HepG2 (cell line): ENCODE data around the gene C20orf96. TPM values are rescaled to one million over a fixed set of nuclear protein-coding genes. Genes with fewer than 3 reads are reported as not detected.

ENCODE experiments used
- ADNP ChIP-seq: sonication (generic); formaldehyde crosslinking; IDR thresholded peaks from 2 replicates; pipeline ENCODE4 v1.4.0; 2020; ENCODE audit warnings: missing genetic modification reagents
- ATF2 ChIP-seq: sonication (generic); formaldehyde crosslinking; IDR thresholded peaks from 2 replicates; pipeline ENCODE4 v1.4.0; 2020; ENCODE audit warnings: missing genetic modification reagents
- CBX1 ChIP-seq: IDR thresholded peaks from one replicate; pipeline ENCODE4 v1.6.1; 2016; ENCODE audit warnings: antibody characterized with exemption, low read depth
- ELF1 ChIP-seq: sonication (generic); formaldehyde crosslinking; IDR thresholded peaks from 2 replicates; pipeline ENCODE4 v1.4.0; 2020; ENCODE audit warnings: missing genetic modification reagents
- GPN1 ChIP-seq: sonication (generic); formaldehyde crosslinking; IDR thresholded peaks from 2 replicates; pipeline ENCODE4 v1.5.1; 2020; ENCODE audit warnings: missing genetic modification reagents, borderline replicate concordance
- IRX3 ChIP-seq: sonication (generic); formaldehyde crosslinking; IDR thresholded peaks from 2 replicates; pipeline ENCODE4 v1.8.1; 2023; ENCODE audit warnings: mild to moderate bottlenecking, low read depth, missing genetic modification reagents, borderline replicate concordance
- KAT7 ChIP-seq: IDR thresholded peaks from 2 replicates; pipeline ENCODE4 v1.6.1; 2018; ENCODE audit warnings: borderline replicate concordance, missing compliant biosample characterization
- LRRFIP1 ChIP-seq: sonication (generic); formaldehyde crosslinking; conservative IDR thresholded peaks from 2 replicates; pipeline ENCODE4 v1.4.0; 2020; ENCODE audit warnings: missing genetic modification reagents
- MAFG ChIP-seq: sonication (generic); formaldehyde crosslinking; IDR thresholded peaks from 2 replicates; pipeline ENCODE4 v1.5.1; 2020; ENCODE audit warnings: mild to moderate bottlenecking, missing genetic modification reagents
- MTA3 ChIP-seq: sonication (generic); formaldehyde crosslinking; IDR thresholded peaks from 2 replicates; pipeline ENCODE4 v1.4.0; 2020; ENCODE audit warnings: missing genetic modification reagents
- NCOA5 ChIP-seq: sonication (generic); formaldehyde crosslinking; IDR thresholded peaks from 2 replicates; pipeline ENCODE4 v1.4.0; 2020; ENCODE audit warnings: missing genetic modification reagents
- NR2F2 ChIP-seq: IDR thresholded peaks from 2 replicates; pipeline ENCODE4 v1.6.1; 2012; ENCODE audit warnings: low read depth, inconsistent platforms, borderline replicate concordance
- XRCC5 ChIP-seq: fragments of 200-400 bp; formaldehyde crosslinking; optimal IDR thresholded peaks from 2 replicates; pipeline ENCODE3; 2017; ENCODE audit warnings: mild to moderate bottlenecking, low read length
- ZBTB34 ChIP-seq: sonication (generic); formaldehyde crosslinking; IDR thresholded peaks from 2 replicates; pipeline ENCODE4 v1.8.0; 2022; ENCODE audit warnings: mild to moderate bottlenecking, missing genetic modification reagents
- ZHX1 ChIP-seq: sonication (generic); formaldehyde crosslinking; IDR thresholded peaks from 2 replicates; pipeline ENCODE4 v1.8.1; 2022; ENCODE audit warnings: low read depth, mild to moderate bottlenecking, missing genetic modification reagents
- ZNF101 ChIP-seq: sonication (generic); formaldehyde crosslinking; IDR thresholded peaks from 2 replicates; pipeline ENCODE4 v1.4.0; 2020; ENCODE audit warnings: mild to moderate bottlenecking, low read depth, missing genetic modification reagents, borderline replicate concordance
- ZNF30 ChIP-seq: sonication (generic); formaldehyde crosslinking; IDR thresholded peaks from 2 replicates; pipeline ENCODE4 v1.5.0; 2020; ENCODE audit warnings: mild to moderate bottlenecking, missing genetic modification reagents
- ZNF329 ChIP-seq: sonication (generic); formaldehyde crosslinking; IDR thresholded peaks from 2 replicates; pipeline ENCODE4 v1.9.0; 2021; ENCODE audit warnings: low read depth, mild to moderate bottlenecking, missing genetic modification reagents
- ZNF564 ChIP-seq: sonication (generic); formaldehyde crosslinking; IDR thresholded peaks from 2 replicates; pipeline ENCODE4 v1.8.1; 2023; ENCODE audit warnings: mild to moderate bottlenecking, missing genetic modification reagents
- polyA plus RNA-seq, 8 experiments: library from polyadenylated mRNA; depleted of rRNA in 3 of 8; stranded (reverse) in 7 of 8; unstranded in 1 of 8; fragments of >200 nt; fragmentation: Illumina TruSeq in 4 of 8; extraction: Trizol in 4 of 8; gene quantifications; 2 replicates each; pipeline versions ENCODE4 v1.2.1 to v1.2.3, GENCODE V29; 2011 to 2016; ENCODE audit warnings: low read depth in 4 of 8, missing spikeins in 1 of 8, mixed read lengths in 1 of 8; ENCODE audit not compliant: insufficient read depth in 1 of 8
- total RNA-seq, 5 experiments: library from RNA; depleted of rRNA; stranded (reverse); fragments of >200 nt; fragmentation: Illumina TruSeq; extraction: Trizol; gene quantifications; 2 replicates each; pipeline ENCODE4 v1.2.3, GENCODE V29; 2016; ENCODE audit warnings: low read depth in 1 of 5

The C20orf96 gene
- total and polyA plus RNA-seq, 2 of the 13 experiments (the other 11 are each of a cell fraction or from before 2014, with no cell fraction given) = 3.8 to 20.6 TPM

- TF ChIP-seq ZBTB34 (CRISPR knock-in tag) = peak; percentile 95
- TF ChIP-seq ZNF101 = peak; percentile 97; the same call in 1 of the 2 replicates
- TF ChIP-seq ELF1 = peak; percentile 56
- TF ChIP-seq MAFG (CRISPR knock-in tag) = no peak
- peak; percentile 80; the same call in 1 of the 2 replicates for TF ChIP-seq ZNF30
- TF ChIP-seq NR2F2 = peak; percentile 69; the same call in 1 of the 2 replicates
- no peak for TF ChIP-seq ZNF329
- TF ChIP-seq XRCC5 = peak; percentile 95
- no peak for TF ChIP-seq MTA3
- TF ChIP-seq CBX1 = peak; percentile 94
- TF ChIP-seq ZHX1 = peak; percentile 95
- TF ChIP-seq LRRFIP1 (CRISPR knock-in tag) = no peak
- no peak; the same call in 1 of the 2 replicates for TF ChIP-seq KAT7 (CRISPR knock-in tag)
- no peak for TF ChIP-seq NCOA5 (CRISPR knock-in tag)
- peak; percentile 96 for TF ChIP-seq ZNF564 (CRISPR knock-in tag)
- TF ChIP-seq GPN1 (CRISPR knock-in tag) = no peak; the same call in 1 of the 2 replicates
- TF ChIP-seq ATF2 (CRISPR knock-in tag) = peak; percentile 86
- TF ChIP-seq ADNP = 0 out of 2 replicates have a peak, but pooled peaks have one; percentile 9
- peak; percentile 82; the same call in 1 of the 2 replicates for TF ChIP-seq IRX3 (CRISPR knock-in tag)
Observed at GRCh38 chr20:324177-325044, 33.9 kb upstream of the C20orf96 start (continued).
